ENCODE data around the gene UBE2V1. TPM values are rescaled to one million over a fixed set of nuclear protein-coding genes. Genes with fewer than 3 reads are reported as not detected.
A peak's percentile ranks its signal among the peaks of the same experiment; 100 is the strongest.
"Not testable (repeated sequence)": the region's sequence is repeated elsewhere in the genome, so short reads cannot be mapped to it uniquely, and the experiment has no call there.

UBE2V1 gene
- total RNA-seq, 1 donor from 2014 or later, result 223 TPM

- peak overlapping the region; percentile 72 for H3K4me3 Mint-ChIP-seq (ENCODE audit: unreplicated experiment)
- peak; percentile 71 for TF ChIP-seq CTCF (IDR thresholded peaks at IDR 0.05; ENCODE audit: unreplicated experiment)
- H3K9me3 Mint-ChIP-seq (ENCODE audit: unreplicated experiment), result no peaks in the 10 kb centered on the region
- peaks cover 7% of the 10 kb centered on the region for H3K27me3 Mint-ChIP-seq (ENCODE audit: unreplicated experiment)
- H3K36me3 Mint-ChIP-seq (ENCODE audit: low read depth, unreplicated experiment), result peaks cover 14% of the 10 kb centered on the region
- DNase-seq (ENCODE audit: low spot score), result peak; percentile 50
- H3K27ac Mint-ChIP-seq (ENCODE audit: unreplicated experiment), result peak overlapping the region; percentile 96
- H3K4me1 Mint-ChIP-seq (ENCODE audit: unreplicated experiment), result peaks cover 21% of the 10 kb centered on the region
Observed at GRCh38 chr20:50085481-50086365, 27.2 kb downstream of the UBE2V1 start.

DNA sequence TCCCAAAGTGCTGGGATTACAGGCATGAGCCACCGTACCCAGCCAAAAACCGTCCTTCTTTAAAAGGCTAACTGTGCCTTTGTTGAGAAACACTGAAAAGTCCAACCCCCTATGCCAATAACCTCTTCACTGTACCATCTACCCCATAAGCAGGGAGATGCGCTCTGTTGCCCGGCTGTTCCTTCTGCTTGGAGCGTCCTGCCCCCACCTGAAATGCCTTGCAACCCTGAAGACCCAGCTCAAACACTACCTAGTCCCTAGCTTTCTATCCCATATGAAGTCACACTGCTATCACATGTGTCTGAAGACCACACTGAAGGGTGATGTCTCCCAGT lies 27.8 kb downstream of the UBE2V1 start:
- Mint-ChIP-seq H3K27ac (ENCODE audit: unreplicated experiment) (peak overlapping the region; percentile 96), H3K4me1 (ENCODE audit: unreplicated experiment) (peaks cover 21% of the 10 kb centered on the region), H3K27me3 (ENCODE audit: unreplicated experiment) (peaks cover 7% of the 10 kb centered on the region), H3K36me3 (ENCODE audit: low read depth, unreplicated experiment) (peaks cover 14% of the 10 kb centered on the region), H3K4me3 (ENCODE audit: unreplicated experiment) (no peak overlapping the region), H3K9me3 (ENCODE audit: unreplicated experiment) (no peaks in the 10 kb centered on the region)
- DNase-seq (ENCODE audit: low spot score), result no peak
- TF ChIP-seq CTCF (IDR thresholded peaks at IDR 0.05; ENCODE audit: unreplicated experiment), result no peak

- Mint-ChIP-seq H3K36me3 (ENCODE audit: low read depth, unreplicated experiment) (peaks cover 10% of the 10 kb centered on the region), H3K27ac (ENCODE audit: unreplicated experiment) (no peak overlapping the region), H3K27me3 (ENCODE audit: unreplicated experiment) (peaks cover 7% of the 10 kb centered on the region), H3K9me3 (ENCODE audit: unreplicated experiment) (no peaks in the 10 kb centered on the region), H3K4me3 (ENCODE audit: unreplicated experiment) (no peak overlapping the region), H3K4me1 (ENCODE audit: unreplicated experiment) (peaks cover 18% of the 10 kb centered on the region)
- TF ChIP-seq CTCF (IDR thresholded peaks at IDR 0.05; ENCODE audit: unreplicated experiment), result no peak
- DNase-seq (ENCODE audit: low spot score), result no peak
Observed at GRCh38 chr20:50083034-50083433, 29.9 kb downstream of the UBE2V1 start.

DNA sequence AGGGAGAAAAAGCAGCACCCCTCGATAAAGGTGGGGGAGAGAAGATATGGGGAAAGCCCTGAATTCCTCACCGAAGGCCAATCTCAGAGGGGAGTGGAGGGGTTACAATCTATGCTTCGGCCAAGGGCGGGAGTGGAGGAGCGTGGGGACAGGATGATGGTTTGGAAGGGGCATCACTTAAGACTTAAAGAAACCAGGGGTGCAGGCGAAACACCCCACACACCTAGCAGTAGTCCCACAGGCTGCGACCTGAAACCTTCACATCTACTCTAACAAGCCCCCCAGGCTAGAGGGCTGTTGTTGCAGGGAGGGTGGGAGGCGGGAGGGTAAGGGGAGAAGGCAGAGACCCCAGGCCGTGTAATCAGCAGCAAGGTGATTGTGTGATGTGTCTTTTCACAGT lies 30.9 kb downstream of the UBE2V1 start:
- not testable (repeated sequence) for H3K27me3 Mint-ChIP-seq (ENCODE audit: unreplicated experiment); H3K9me3 Mint-ChIP-seq (ENCODE audit: unreplicated experiment); H3K27ac Mint-ChIP-seq (ENCODE audit: unreplicated experiment); DNase-seq (ENCODE audit: low spot score); H3K36me3 Mint-ChIP-seq (ENCODE audit: low read depth, unreplicated experiment)
- Mint-ChIP-seq H3K4me1 (ENCODE audit: unreplicated experiment) (peaks cover 18% of the 10 kb centered on the region), H3K4me3 (ENCODE audit: unreplicated experiment) (peak overlapping the region; percentile 74)

- H3K27ac Mint-ChIP-seq (ENCODE audit: unreplicated experiment), result no peak overlapping the region
- no peak for DNase-seq (ENCODE audit: low spot score)
Observed at GRCh38 chr20:50077818-50078601, 34.9 kb downstream of the UBE2V1 start.

More at GRCh38 chr20:50077818-50078601, 34.9 kb downstream of the UBE2V1 start:
- Mint-ChIP-seq H3K4me1 (ENCODE audit: unreplicated experiment) (peaks cover 7% of the 10 kb centered on the region), H3K9me3 (ENCODE audit: unreplicated experiment) (no peaks in the 10 kb centered on the region), H3K36me3 (ENCODE audit: low read depth, unreplicated experiment) (peaks cover 10% of the 10 kb centered on the region), H3K4me3 (ENCODE audit: unreplicated experiment) (no peak overlapping the region), H3K27me3 (ENCODE audit: unreplicated experiment) (peaks cover 3% of the 10 kb centered on the region)
- no peak for TF ChIP-seq CTCF (IDR thresholded peaks at IDR 0.05; ENCODE audit: unreplicated experiment)

Data from endothelial cell (in vitro differentiated cells).